GM12878 (cell line): Measurements from ENCODE around the gene MRPS22. TPM values are rescaled to one million over a fixed set of nuclear protein-coding genes. Genes with fewer than 3 reads are reported as not detected.

Experiments used
- ATAC-seq: fragments of 200-7000 bp; cut with Tn5 transposase; 3 replicates; pipeline ENCODE4 v1.9.1; 2020; ENCODE audit warnings: mild to moderate bottlenecking, moderate library complexity
- BruUV-seq: library from RNA; stranded (reverse); fragments of 400-500 nt; replicated peaks from 2 replicates; lab custom pipeline; 2021; lab: Mats Ljungman, UMichigan
- CTCF ChIA-PET: fragments of 300-600 bp; sonication (Branson Sonifier 250); formaldehyde crosslinking; extraction: SDS; loops from one replicate; lab custom pipeline; 2021; ENCODE audit warnings: inconsistent platforms; lab: Yijun Ruan, JAX
- POLR2A ChIA-PET: fragments of 350-600 bp; formaldehyde crosslinking; extraction: SDS; loops from one replicate; lab custom pipeline; 2021; ENCODE audit warnings: inconsistent platforms; lab: Charles Lee
- RAD21 ChIA-PET: fragments of 300-600 bp; sonication (Branson Sonifier 250); formaldehyde crosslinking; loops from one replicate; lab custom pipeline; 2023; ENCODE audit warnings: antibody characterized with exemption; ENCODE audit not compliant: unreplicated experiment; lab: Charles Lee
- SMC1A ChIA-PET: fragments of 300-600 bp; sonication (Branson Sonifier 250); formaldehyde crosslinking; loops from one replicate; lab custom pipeline; 2023; ENCODE audit not compliant: unreplicated experiment, uncharacterized antibody; lab: Charles Lee
- DNase-seq: peaks from one replicate; pipeline ENCODE4 v3.0.0-alpha.2; 2011; ENCODE audit warnings: low read depth, low spot score
- FAIRE-seq: peaks from 3 replicates; lab custom pipeline; 2011; peaks lifted over from hg19 to GRCh38; lab: Jason Lieb, UNC
- H2AFZ ChIP-seq: 2 replicates; pipeline ENCODE4 v1.6.0; 2011; ENCODE audit warnings: low read depth, low read length, control low read depth; ENCODE audit not compliant: control insufficient read depth
- H3K27ac ChIP-seq: 2 replicates; pipeline ENCODE4 v1.5.1; 2011; ENCODE audit warnings: control low read depth; ENCODE audit not compliant: control insufficient read depth, insufficient read depth
- H3K27me3 ChIP-seq, 2 experiments: replicated peaks in 1 of 2; 2 replicates each; pipeline versions ENCODE4 v1.6.0 to v1.6.1; 2011; ENCODE audit warnings: low read length in 1 of 2; ENCODE audit not compliant: control insufficient read depth in 2 of 2, insufficient read depth in 2 of 2
- H3K36me3 ChIP-seq, 2 experiments: 2 replicates each; pipeline ENCODE4 v1.5.1; 2011; ENCODE audit warnings: low read length in 1 of 2; ENCODE audit not compliant: control insufficient read depth in 2 of 2, insufficient read depth in 2 of 2
- H3K4me1 ChIP-seq: 2 replicates; pipeline ENCODE4 v1.6.1; 2011; ENCODE audit warnings: mild to moderate bottlenecking, low read length, moderate library complexity, mixed read lengths; ENCODE audit not compliant: control insufficient read depth, insufficient read depth
- H3K4me2 ChIP-seq: 2 replicates; pipeline ENCODE4 v1.6.0; 2011; ENCODE audit warnings: control low read depth; ENCODE audit not compliant: control insufficient read depth, insufficient read depth
- H3K4me3 ChIP-seq: fragments of 200-600 bp; sonication (generic); 2 replicates; pipeline ENCODE4 v1.5.1; 2016
- H3K79me2 ChIP-seq: 2 replicates; pipeline ENCODE4 v1.6.0; 2011; ENCODE audit warnings: low read length; ENCODE audit not compliant: control insufficient read depth, insufficient read depth
- H3K9ac ChIP-seq: 2 replicates; pipeline ENCODE4 v1.8.0; 2011; ENCODE audit warnings: low read length, control low read depth, mixed read lengths; ENCODE audit not compliant: control insufficient read depth, insufficient read depth
- H3K9me3 ChIP-seq: replicated peaks from 3 replicates; pipeline ENCODE4 v1.5.1; 2011; ENCODE audit warnings: mild to moderate bottlenecking, low read length; ENCODE audit not compliant: control insufficient read depth, insufficient read depth
- H4K20me1 ChIP-seq: 2 replicates; pipeline ENCODE4 v1.6.0; 2011; ENCODE audit not compliant: control insufficient read depth, insufficient read depth
- BCL11A ChIP-seq: IDR thresholded peaks from 2 replicates; pipeline ENCODE4 v1.6.1; 2011; ENCODE audit warnings: low read depth, low read length
- CREB1 ChIP-seq: IDR thresholded peaks from 2 replicates; pipeline ENCODE4 v1.6.1; 2012; ENCODE audit warnings: low read depth, mild to moderate bottlenecking, inconsistent platforms
- EED ChIP-seq: sonication (generic); IDR thresholded peaks from 2 replicates; pipeline ENCODE4 v1.6.1; 2016; ENCODE audit warnings: antibody characterized with exemption, low read depth
- EZH2 ChIP-seq: IDR thresholded peaks from 2 replicates; pipeline ENCODE4 v1.6.1; 2012; ENCODE audit warnings: low read depth, mild to moderate bottlenecking, control low read depth, inconsistent platforms, low read length, borderline replicate concordance; ENCODE audit not compliant: control insufficient read depth
- HDAC6 ChIP-seq: fragments of 200-600 bp; sonication (generic); IDR thresholded peaks from one replicate; pipeline ENCODE4 v1.8.0; 2017; ENCODE audit warnings: antibody characterized with exemption; ENCODE audit not compliant: unreplicated experiment
- HDGF ChIP-seq: fragments of 450-650 bp; IDR thresholded peaks from 2 replicates; pipeline ENCODE4 v1.6.1; 2016; ENCODE audit warnings: antibody characterized with exemption
- IKZF1 ChIP-seq: fragments of 450-650 bp; conservative IDR thresholded peaks from 2 replicates; pipeline ENCODE4 v1.6.1; 2017; ENCODE audit warnings: antibody characterized with exemption, mild to moderate bottlenecking
- NBN ChIP-seq: fragments of 450-650 bp; IDR thresholded peaks from 2 replicates; pipeline ENCODE4 v1.6.1; 2016
- PML ChIP-seq: IDR thresholded peaks from 2 replicates; pipeline ENCODE4 v1.6.1; 2012; ENCODE audit warnings: low read length, inconsistent platforms
- RELA ChIP-seq: fragments of 450-650 bp; IDR thresholded peaks from 2 replicates; pipeline ENCODE4 v1.8.0; 2014; ENCODE audit warnings: borderline replicate concordance; ENCODE audit not compliant: partially characterized antibody
- TBL1XR1 ChIP-seq: IDR thresholded peaks from 2 replicates; pipeline ENCODE4 v1.6.1; 2012; ENCODE audit warnings: low read depth, low read length, improper control_type of control experiment
- YY1 ChIP-seq: IDR thresholded peaks from 2 replicates; pipeline ENCODE4 v1.6.1; 2011; ENCODE audit warnings: low read depth, mild to moderate bottlenecking, low read length
- ZBED1 ChIP-seq: IDR thresholded peaks from 2 replicates; pipeline ENCODE4 v1.6.1; 2016; ENCODE audit warnings: borderline replicate concordance
- WGBS: methylation state at CpG from one replicate; pipeline ENCODE4 v1.1.6; 2016; ENCODE audit warnings: low lambda C conversion rate; ENCODE audit not compliant: insufficient replicate concordance, insufficient coverage; ENCODE audit errors: missing lambda C conversion rate; 5-methylcytosine and 5-hydroxymethylcytosine counted together
- in situ Hi-C: fragments of 300-500 bp; cut with MboI; formaldehyde crosslinking; loops from 9 replicates; pipeline ENCODE4 v1.14.3; 2018; ENCODE audit warnings: mixed read lengths
- intact Hi-C: fragments of 100-400 bp; cut with micrococcal nuclease; formaldehyde crosslinking; loops from one replicate; pipeline ENCODE4 v1.14.2; 2022; ENCODE audit not compliant: unreplicated experiment
- polyA plus RNA-seq, 11 experiments: library from polyadenylated mRNA; depleted of rRNA in 4 of 11; unstranded in 6 of 11; stranded (reverse) in 5 of 11; fragments of >200 nt; fragmentation: Nextera tagmentation in 4 of 11; fragmentation: Illumina TruSeq in 1 of 11; extraction: Ambion mirVana in 4 of 11; extraction: Trizol in 1 of 11; gene quantifications; 1 replicate in 1 of 11; 2 replicates in 10 of 11; pipeline versions ENCODE4 v1.2.1 to v1.2.3, GENCODE V29; 2011 to 2016; ENCODE audit warnings: inconsistent platforms in 2 of 11, missing spikeins in 2 of 11, low read depth in 1 of 11
- total RNA-seq, 4 experiments: library from RNA; depleted of rRNA in 3 of 4; stranded (reverse); fragments of >200 nt in 3 of 4; fragmentation: Illumina TruSeq in 1 of 4; extraction: Trizol in 1 of 4; gene quantifications; 2 replicates each; pipeline versions ENCODE4 v1.2.1 to v1.2.3, GENCODE V29; 2013 to 2021
- TF ChIP-seq, protein P1 (sequence below): fragments of 450-650 bp; IDR thresholded peaks from 2 replicates; pipeline ENCODE4 v1.6.1; 2014; ENCODE audit warnings: mild to moderate bottlenecking
- TF ChIP-seq, protein P2 (sequence below): IDR thresholded peaks from 2 replicates; pipeline ENCODE4 v1.6.1; 2012; ENCODE audit warnings: mild to moderate bottlenecking, low read depth, low read length

The MRPS22 gene
- total and polyA plus RNA-seq, 10 of the 15 experiments (the other 5 are each of a cell fraction or from before 2014, with no cell fraction given): 44.3 to 146 (median 75.2) TPM

DNA sequence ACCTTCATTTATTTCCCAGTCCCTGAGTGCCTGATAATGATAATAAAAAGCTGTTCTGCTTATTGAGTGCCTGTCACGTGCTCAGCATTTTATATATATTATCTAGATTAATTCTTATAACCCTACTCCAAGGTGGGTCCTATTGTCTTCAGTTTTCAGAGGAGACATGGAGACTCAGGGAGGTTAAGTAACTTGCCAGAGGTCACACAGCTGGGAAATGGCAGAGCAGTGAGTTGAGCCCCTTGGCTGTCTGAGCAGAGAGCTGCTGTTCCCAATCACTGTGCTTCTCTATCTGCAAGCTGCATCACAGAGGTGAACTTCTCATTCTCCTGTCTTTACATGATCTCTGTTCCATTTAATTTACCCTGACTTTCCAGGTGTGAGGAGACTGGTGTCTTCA is 32.3 kb upstream of the MRPS22 start (continued):
- TF ChIP-seq PML: no peak

DNA sequence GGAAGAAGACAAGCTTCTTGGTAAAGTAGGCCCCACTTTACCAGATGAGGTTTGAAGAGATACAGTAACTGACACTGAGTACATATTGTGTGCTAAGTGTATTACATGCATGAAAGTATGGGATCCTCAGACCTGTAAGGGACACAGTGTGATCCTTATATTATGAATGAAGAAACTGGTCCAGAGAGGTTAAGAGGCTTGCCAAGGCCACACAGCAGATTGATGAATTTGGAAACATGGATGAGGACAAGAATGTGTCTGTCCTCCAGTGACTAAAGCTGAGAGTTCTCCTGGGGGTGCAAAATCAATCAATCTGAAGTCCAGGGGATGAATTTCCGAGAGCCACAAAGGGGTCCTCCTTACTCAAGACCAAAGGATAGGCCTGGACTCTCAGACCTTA is 31.4 kb upstream of the MRPS22 start:
- ChIA-PET SMC1A (no interaction called here), POLR2A (no interaction called here), CTCF (no interaction called here), RAD21 (no interaction called here)
- no peak for TF ChIP-seq HDGF
- no peak for TF ChIP-seq CREB1
- no peak for TF ChIP-seq TBL1XR1
- TF ChIP-seq EED: no peak
- TF ChIP-seq RELA: no peak
- no peak for TF ChIP-seq EZH2
- no peak for TF ChIP-seq YY1
- TF ChIP-seq, protein P1, sequence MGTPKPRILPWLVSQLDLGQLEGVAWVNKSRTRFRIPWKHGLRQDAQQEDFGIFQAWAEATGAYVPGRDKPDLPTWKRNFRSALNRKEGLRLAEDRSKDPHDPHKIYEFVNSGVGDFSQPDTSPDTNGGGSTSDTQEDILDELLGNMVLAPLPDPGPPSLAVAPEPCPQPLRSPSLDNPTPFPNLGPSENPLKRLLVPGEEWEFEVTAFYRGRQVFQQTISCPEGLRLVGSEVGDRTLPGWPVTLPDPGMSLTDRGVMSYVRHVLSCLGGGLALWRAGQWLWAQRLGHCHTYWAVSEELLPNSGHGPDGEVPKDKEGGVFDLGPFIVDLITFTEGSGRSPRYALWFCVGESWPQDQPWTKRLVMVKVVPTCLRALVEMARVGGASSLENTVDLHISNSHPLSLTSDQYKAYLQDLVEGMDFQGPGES: no peak
- no peak for TF ChIP-seq IKZF1
- TF ChIP-seq, protein P2, sequence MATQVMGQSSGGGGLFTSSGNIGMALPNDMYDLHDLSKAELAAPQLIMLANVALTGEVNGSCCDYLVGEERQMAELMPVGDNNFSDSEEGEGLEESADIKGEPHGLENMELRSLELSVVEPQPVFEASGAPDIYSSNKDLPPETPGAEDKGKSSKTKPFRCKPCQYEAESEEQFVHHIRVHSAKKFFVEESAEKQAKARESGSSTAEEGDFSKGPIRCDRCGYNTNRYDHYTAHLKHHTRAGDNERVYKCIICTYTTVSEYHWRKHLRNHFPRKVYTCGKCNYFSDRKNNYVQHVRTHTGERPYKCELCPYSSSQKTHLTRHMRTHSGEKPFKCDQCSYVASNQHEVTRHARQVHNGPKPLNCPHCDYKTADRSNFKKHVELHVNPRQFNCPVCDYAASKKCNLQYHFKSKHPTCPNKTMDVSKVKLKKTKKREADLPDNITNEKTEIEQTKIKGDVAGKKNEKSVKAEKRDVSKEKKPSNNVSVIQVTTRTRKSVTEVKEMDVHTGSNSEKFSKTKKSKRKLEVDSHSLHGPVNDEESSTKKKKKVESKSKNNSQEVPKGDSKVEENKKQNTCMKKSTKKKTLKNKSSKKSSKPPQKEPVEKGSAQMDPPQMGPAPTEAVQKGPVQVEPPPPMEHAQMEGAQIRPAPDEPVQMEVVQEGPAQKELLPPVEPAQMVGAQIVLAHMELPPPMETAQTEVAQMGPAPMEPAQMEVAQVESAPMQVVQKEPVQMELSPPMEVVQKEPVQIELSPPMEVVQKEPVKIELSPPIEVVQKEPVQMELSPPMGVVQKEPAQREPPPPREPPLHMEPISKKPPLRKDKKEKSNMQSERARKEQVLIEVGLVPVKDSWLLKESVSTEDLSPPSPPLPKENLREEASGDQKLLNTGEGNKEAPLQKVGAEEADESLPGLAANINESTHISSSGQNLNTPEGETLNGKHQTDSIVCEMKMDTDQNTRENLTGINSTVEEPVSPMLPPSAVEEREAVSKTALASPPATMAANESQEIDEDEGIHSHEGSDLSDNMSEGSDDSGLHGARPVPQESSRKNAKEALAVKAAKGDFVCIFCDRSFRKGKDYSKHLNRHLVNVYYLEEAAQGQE: no peak
- TF ChIP-seq BCL11A: no peak
- no peak for TF ChIP-seq HDAC6
- no peak for TF ChIP-seq NBN
- no peak for TF ChIP-seq ZBED1
- DNase-seq (no peak), FAIRE-seq (no peak), ATAC-seq (no peak)
- Histone ChIP-seq H3K4me1 (no peaks in the 10 kb centered on the region), H3K36me3 (no peaks in the 10 kb centered on the region), H4K20me1 (no peaks in the 10 kb centered on the region), H3K9me3 (no peaks in the 10 kb centered on the region), H3K9ac (no peak overlapping the region), H3K4me3 (no peak overlapping the region), H2AFZ (no peak overlapping the region), H3K27me3 (no peaks in the 10 kb centered on the region; a peak in 1 of 4 replicates), H3K4me2 (no peak overlapping the region), H3K79me2 (no peaks in the 10 kb centered on the region), H3K27ac (no peak overlapping the region)
- in situ Hi-C loops: loop anchor here (10.0 kb wide), 2 partner anchors 208 to 378 kb away; no protein-coding TSS in a partner anchor
- no TSS peak for BruUV-seq
- intact Hi-C loops: no loop called here
- WGBS: 36% methylated on average over 1 of the region's 1 CpG
